RWPE1 (cell line): ENCODE measurements around the gene KCNG2.
A peak's percentile ranks its signal among the peaks of the same experiment; 100 is the strongest.
"Not testable (repeated sequence)": the region's sequence is repeated elsewhere in the genome, so short reads cannot be mapped to it uniquely, and the experiment has no call there.

Experiments used
- CTCF ChIA-PET: fragments of 350-600 bp; sonication (Branson Sonifier 250); formaldehyde crosslinking; extraction: SDS; loops from one replicate; lab custom pipeline; 2021; lab: Yijun Ruan, JAX
- POLR2A ChIA-PET: fragments of 400-600 bp; formaldehyde crosslinking; extraction: SDS; loops from one replicate; lab custom pipeline; 2020; ENCODE audit warnings: antibody characterized with exemption; ENCODE audit not compliant: low non-redundant PET; lab: Yijun Ruan, JAX
- DNase-seq: peaks from one replicate; pipeline ENCODE4 v3.0.0; 2012; ENCODE audit warnings: low spot score
- H3K27ac ChIP-seq: fragments of 450-650 bp; 2 replicates; pipeline ENCODE4 v1.5.1; 2017
- CTCF ChIP-seq: fragments of 450-650 bp; conservative IDR thresholded peaks from 2 replicates; pipeline ENCODE4 v1.5.1; 2017; ENCODE audit warnings: low read depth, mild to moderate bottlenecking

Gene KCNG2

GRCh38 chr18:79876497-79876896 is 78.8 kb downstream of the KCNG2 start:
- peak; percentile 16 for DNase-seq
- ChIA-PET POLR2A (no interaction called here), CTCF (no interaction called here)
- H3K27ac ChIP-seq, result peak overlapping the region; percentile 50
- TF ChIP-seq CTCF, result no peak

- CTCF ChIA-PET, result no interaction called here
- POLR2A ChIA-PET, result no interaction called here
- TF ChIP-seq CTCF, result no peak
- DNase-seq, result no peak
- no peak overlapping the region for H3K27ac ChIP-seq
These were observed 79.7 kb downstream of the KCNG2 start for GRCh38 chr18:79877163-79878091.

- CTCF ChIA-PET, H3K27ac ChIP-seq, POLR2A ChIA-PET, DNase-seq: not testable (repeated sequence)
These were observed 80.5 kb downstream of the KCNG2 start for GRCh38 chr18:79878246-79878645.

- ChIA-PET CTCF (no interaction called here), POLR2A (no interaction called here)
- no peak overlapping the region for H3K27ac ChIP-seq
- no peak for TF ChIP-seq CTCF
- no peak for DNase-seq
These were observed 81.1 kb downstream of the KCNG2 start for GRCh38 chr18:79878741-79879378.

GRCh38 chr18:79879566-79879965 is 81.8 kb downstream of the KCNG2 start:
- CTCF ChIA-PET, result no interaction called here
- no peak for DNase-seq
- TF ChIP-seq CTCF, result no peak
- POLR2A ChIA-PET, result no interaction called here
- no peak overlapping the region for H3K27ac ChIP-seq

GRCh38 chr18:79881695-79882094 is 84.0 kb downstream of the KCNG2 start:
- POLR2A ChIA-PET, result no interaction called here
- TF ChIP-seq CTCF, result no peak
- CTCF ChIA-PET, result no interaction called here
- no peak overlapping the region for H3K27ac ChIP-seq
- no peak for DNase-seq
